Adrenal gland (tissue), 12 donors: ENCODE measurements around the gene PACS1. TPM values are rescaled to one million over a fixed set of nuclear protein-coding genes. Genes with fewer than 3 reads are reported as not detected.

Experiments used
- DNase-seq, 7 donors: peaks; one replicate each; pipeline ENCODE4 v3.0.0-alpha.2; 2019 to 2020
- H3K27ac ChIP-seq, 5 donors: fragments of 200-600 bp; sonication (generic) in 4 of 5; 1 replicate in 3 of 5; 2 replicates in 2 of 5; pipeline versions ENCODE4 v1.5.1 to v1.8.0; 2016 to 2020; ENCODE audit warnings: mild to moderate bottlenecking in 1 of 5
- H3K27me3 ChIP-seq: fragments of 200-600 bp; 2 replicates; pipeline ENCODE4 v1.8.0; 2021
- H3K36me3 ChIP-seq, 2 donors: fragments of 200-600 bp; replicated peaks in 1 of 2; 1 replicate in 1 of 2; 2 replicates in 1 of 2; pipeline versions ENCODE4 v1.5.1 to v1.8.0; 2018 to 2022
- H3K4me1 ChIP-seq, 2 donors: fragments of 200-600 bp; replicated peaks in 1 of 2; 1 replicate in 1 of 2; 2 replicates in 1 of 2; pipeline versions ENCODE4 v1.5.1 to v1.8.0; 2018 to 2021
- H3K4me3 ChIP-seq, 4 donors: fragments of 200-600 bp; sonication (generic) in 3 of 4; one replicate each; pipeline ENCODE4 v1.5.1; 2016 to 2018
- H3K9me3 ChIP-seq, 3 donors: fragments of 200-600 bp; sonication (generic) in 1 of 3; replicated peaks in 1 of 3; 1 replicate in 2 of 3; 2 replicates in 1 of 3; pipeline versions ENCODE4 v1.5.1 to v1.8.0; 2016 to 2021
- POLR2A ChIP-seq, 2 donors: fragments of 450-650 bp; IDR thresholded peaks; one replicate each; pipeline ENCODE4 v1.6.1; 2017; ENCODE audit warnings: antibody characterized with exemption in 2 of 2, mild to moderate bottlenecking in 2 of 2, moderate library complexity in 1 of 2
- WGBS, 4 donors: extraction: QIAGEN DNeasy Blood & Tissue Kit in 2 of 4; methylation state at CpG; one replicate each; pipeline versions ENCODE4 v1.1.5 to v1.1.7; 2013 to 2017; 5-methylcytosine and 5-hydroxymethylcytosine counted together
- intact Hi-C, 2 donors: fragments of 100-400 bp; cut with DNase I; formaldehyde crosslinking; loops; one replicate each; pipeline versions ENCODE4 v1.14.1 to v1.15.0; 2022 to 2023
- polyA plus RNA-seq, 3 donors: library from polyadenylated mRNA; stranded (reverse); fragments of 200-250 nt in 2 of 3; fragments of 350-450 nt in 1 of 3; fragmentation: Illumina TruSeq in 1 of 3; extraction: RNeasy Lipid Tissue Mini Kit (QIAGEN cat#74804) in 1 of 3; gene quantifications; one replicate each; pipeline ENCODE4 v1.2.3, GENCODE V29; 2013 to 2014
- total RNA-seq, 9 donors: library from RNA; depleted of rRNA in 4 of 9; stranded (reverse); fragments of >200 nt in 4 of 9; fragments of 120-200 nt in 1 of 9; fragmentation: NEBNext Ultra II Directional in 1 of 9; extraction: Animal tissue kit (Norgen Biotek cat#: 25700) in 1 of 9; gene quantifications; one replicate each; pipeline versions ENCODE4 v1.1.0 to v1.2.4, GENCODE V29; 2013 to 2023
- TF ChIP-seq, protein P1 (sequence below), 6 experiments: fragments of 450-650 bp in 4 of 6; fragments of 200-600 bp in 2 of 6; sonication (generic) in 1 of 6; IDR thresholded peaks; 1 replicate in 5 of 6; 2 replicates in 1 of 6; pipeline versions ENCODE4 v1.5.1 to v1.8.0; 2016 to 2021; ENCODE audit warnings: antibody characterized with exemption in 6 of 6, mild to moderate bottlenecking in 2 of 6, moderate library complexity in 1 of 6
- donor health status: healthy with polysubstance abuse.
- donor health status: Bipolar disorder and iron deficiency.
- donor health status: DM: yes; HTN: yes; CAD: no.
- donor health status: DM: no; HTN: no; CAD: no.
- donor health status: DM: no; HTN: no; CAD: no.
- donor health status: DM: yes; HTN: yes; CAD: no.

PACS1 gene
- total and polyA plus RNA-seq, 12 donors, result 21.1 to 60.5 (median 38.2) TPM

DNA sequence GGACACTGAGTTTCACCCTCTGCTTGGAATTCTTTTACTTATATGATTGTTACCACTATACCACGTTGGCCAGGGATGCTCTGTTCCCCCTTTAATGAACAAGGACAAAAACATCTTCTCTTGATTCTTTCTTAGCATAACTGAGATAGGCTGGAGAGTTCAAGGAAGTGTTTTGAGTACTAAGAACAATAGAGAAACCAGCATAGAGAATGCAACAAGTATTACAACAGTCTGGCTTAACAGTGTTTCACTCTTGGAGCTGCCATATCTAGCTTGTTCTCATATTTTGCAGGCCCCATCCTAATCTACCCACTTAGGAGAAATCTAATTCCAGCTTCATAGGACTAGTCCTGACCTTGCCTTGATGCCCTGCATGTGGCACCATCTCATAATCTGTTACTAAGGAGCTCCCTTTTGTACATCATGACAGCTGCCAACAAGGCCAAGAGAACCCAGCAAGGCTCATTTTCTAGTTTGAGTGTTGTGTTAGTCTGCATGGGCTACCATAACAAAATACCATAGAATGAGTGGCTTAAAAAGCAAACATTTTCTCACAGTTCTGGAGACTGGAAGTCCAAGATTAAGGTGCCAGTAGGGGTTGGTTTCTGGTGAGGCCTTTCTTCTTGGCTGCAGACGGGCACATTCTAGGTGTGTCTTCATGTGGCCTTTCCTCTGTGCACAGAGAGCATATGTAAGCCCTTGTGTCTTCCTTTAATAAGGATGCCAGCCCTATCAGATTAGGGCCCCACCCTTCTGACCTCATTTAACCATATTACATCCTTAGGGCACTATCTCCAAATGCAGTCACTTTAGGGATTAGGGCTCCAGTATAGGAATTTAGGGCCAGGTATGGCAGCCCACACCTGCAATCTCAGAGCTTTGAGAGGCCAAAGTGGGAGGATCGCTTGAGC, 37.8 kb downstream of the PACS1 start:
- H3K27ac ChIP-seq, result no peak overlapping the region
- no peak for TF ChIP-seq POLR2A (IDR thresholded peaks at IDR 0.05)
- TF ChIP-seq, protein P1, sequence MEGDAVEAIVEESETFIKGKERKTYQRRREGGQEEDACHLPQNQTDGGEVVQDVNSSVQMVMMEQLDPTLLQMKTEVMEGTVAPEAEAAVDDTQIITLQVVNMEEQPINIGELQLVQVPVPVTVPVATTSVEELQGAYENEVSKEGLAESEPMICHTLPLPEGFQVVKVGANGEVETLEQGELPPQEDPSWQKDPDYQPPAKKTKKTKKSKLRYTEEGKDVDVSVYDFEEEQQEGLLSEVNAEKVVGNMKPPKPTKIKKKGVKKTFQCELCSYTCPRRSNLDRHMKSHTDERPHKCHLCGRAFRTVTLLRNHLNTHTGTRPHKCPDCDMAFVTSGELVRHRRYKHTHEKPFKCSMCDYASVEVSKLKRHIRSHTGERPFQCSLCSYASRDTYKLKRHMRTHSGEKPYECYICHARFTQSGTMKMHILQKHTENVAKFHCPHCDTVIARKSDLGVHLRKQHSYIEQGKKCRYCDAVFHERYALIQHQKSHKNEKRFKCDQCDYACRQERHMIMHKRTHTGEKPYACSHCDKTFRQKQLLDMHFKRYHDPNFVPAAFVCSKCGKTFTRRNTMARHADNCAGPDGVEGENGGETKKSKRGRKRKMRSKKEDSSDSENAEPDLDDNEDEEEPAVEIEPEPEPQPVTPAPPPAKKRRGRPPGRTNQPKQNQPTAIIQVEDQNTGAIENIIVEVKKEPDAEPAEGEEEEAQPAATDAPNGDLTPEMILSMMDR (IDR thresholded peaks at IDR 0.05), result no peak
- no peaks in the 10 kb centered on the region for H3K9me3 ChIP-seq
- no peak for DNase-seq
- WGBS, 4 donors, result 83 to 99% (median 89%) methylated on average over 3 of the region's 3 CpGs
- H3K36me3 ChIP-seq, result no peaks in the 10 kb centered on the region
- intact Hi-C loops, result no loop called here
- H3K4me1 ChIP-seq, result peaks cover 11 to 15% of the 10 kb centered on the region in 2 donors
- H3K4me3 ChIP-seq, result no peak overlapping the region
- no peaks in the 10 kb centered on the region for H3K27me3 ChIP-seq

GRCh38 chr11:66109294-66109693, 39.2 kb downstream of the PACS1 start:
- no peak overlapping the region for H3K27ac ChIP-seq
- H3K27me3 ChIP-seq, result no peaks in the 10 kb centered on the region
- DNase-seq, result no peak
- no peaks in the 10 kb centered on the region for H3K36me3 ChIP-seq
- peaks cover 16 to 25% of the 10 kb centered on the region in 2 donors for H3K4me1 ChIP-seq
- 95 to 100% (median 97%) methylated on average over 2 of the region's 2 CpGs for WGBS, 4 donors
- TF ChIP-seq, protein P1 (IDR thresholded peaks at IDR 0.05), result no peak
- TF ChIP-seq POLR2A (IDR thresholded peaks at IDR 0.05), result no peak
- H3K4me3 ChIP-seq, result no peak overlapping the region
- intact Hi-C loops, result no loop called here
- no peaks in the 10 kb centered on the region for H3K9me3 ChIP-seq

- intact Hi-C loops, result no loop called here
- no peak overlapping the region for H3K27ac ChIP-seq
- no peak overlapping the region for H3K4me3 ChIP-seq
- DNase-seq, result no peak
- no peaks in the 10 kb centered on the region for H3K27me3 ChIP-seq
- TF ChIP-seq, protein P1 (IDR thresholded peaks at IDR 0.05), result no peak
- no peak for TF ChIP-seq POLR2A (IDR thresholded peaks at IDR 0.05)
- no peaks in the 10 kb centered on the region for H3K9me3 ChIP-seq
- H3K36me3 ChIP-seq, result no peaks in the 10 kb centered on the region
- peaks cover 16 to 39% of the 10 kb centered on the region in 2 donors for H3K4me1 ChIP-seq
- WGBS, 4 donors, result 89 to 94% (median 91%) methylated on average over 3 of the region's 3 CpGs
These were observed 41.1 kb downstream of the PACS1 start for GRCh38 chr11:66111158-66111557.

GRCh38 chr11:66112041-66112491, 42.0 kb downstream of the PACS1 start:
- H3K36me3 ChIP-seq, result no peaks in the 10 kb centered on the region
- peak overlapping the region in 3 of 5 donors; percentile 10 to 50 (median 39) for H3K27ac ChIP-seq
- H3K4me1 ChIP-seq, result peaks cover 16 to 43% of the 10 kb centered on the region in 2 donors
- WGBS, 4 donors, result 74 to 81% (median 77%) methylated on average over 9 of the region's 9 CpGs
- intact Hi-C loops, result no loop called here
- H3K9me3 ChIP-seq, result no peaks in the 10 kb centered on the region
- no peak overlapping the region for H3K4me3 ChIP-seq
- TF ChIP-seq, protein P1 (IDR thresholded peaks at IDR 0.05), result no peak
- TF ChIP-seq POLR2A (IDR thresholded peaks at IDR 0.05), result no peak
- H3K27me3 ChIP-seq, result no peaks in the 10 kb centered on the region
- no peak for DNase-seq
